H1 (cell line): ENCODE data around the gene ATP2A3. TPM values are rescaled to one million over a fixed set of nuclear protein-coding genes. Genes with fewer than 3 reads are reported as not detected.

Source experiments
- CTCF ChIA-PET: fragments of 300-600 bp; sonication (Branson Sonifier 250); formaldehyde crosslinking; loops from one replicate; lab custom pipeline; 2021; ENCODE audit not compliant: partially characterized antibody; lab: Charles Lee
- POLR2A ChIA-PET: fragments of 300-600 bp; sonication (Branson Sonifier 250); formaldehyde crosslinking; loops from one replicate; lab custom pipeline; 2021; ENCODE audit warnings: inconsistent platforms; ENCODE audit not compliant: partially characterized antibody; lab: Charles Lee
- DNase-seq, 2 experiments: peaks; one replicate each; pipeline versions ENCODE4 v3.0.0 to v3.0.0-alpha.2; 2010 to 2022; ENCODE audit warnings: low spot score in 2 of 2, low read depth in 1 of 2, mixed read lengths in 1 of 2
- FAIRE-seq: peaks from 2 replicates; lab custom pipeline; 2011; peaks lifted over from hg19 to GRCh38; lab: Jason Lieb, UNC
- H2AFZ ChIP-seq: 2 replicates; pipeline ENCODE4 v1.8.1; 2012; ENCODE audit warnings: low read length, inconsistent platforms
- H2AK5ac ChIP-seq: 2 replicates; pipeline ENCODE4 v1.6.1; 2013; ENCODE audit warnings: low read depth, low read length
- H2BK120ac ChIP-seq: replicated peaks from 2 replicates; pipeline ENCODE3; 2013; ENCODE audit warnings: low read depth, low read length, inconsistent platforms
- H2BK12ac ChIP-seq: 2 replicates; pipeline ENCODE4 v1.6.1; 2013; ENCODE audit warnings: low read depth, low read length
- H2BK15ac ChIP-seq: 2 replicates; pipeline ENCODE4 v1.6.1; 2013; ENCODE audit warnings: low read length
- H2BK20ac ChIP-seq: 2 replicates; pipeline ENCODE4 v1.6.1; 2013; ENCODE audit warnings: low read length
- H2BK5ac ChIP-seq: 2 replicates; pipeline ENCODE4 v1.6.1; 2013; ENCODE audit warnings: low read depth, low read length
- H3K14ac ChIP-seq: 2 replicates; pipeline ENCODE4 v1.6.1; 2013; ENCODE audit warnings: inconsistent platforms; ENCODE audit not compliant: insufficient read length
- H3K18ac ChIP-seq: 2 replicates; pipeline ENCODE4 v1.6.1; 2013; ENCODE audit warnings: low read length; ENCODE audit errors: extremely low read depth
- H3K23ac ChIP-seq: 2 replicates; pipeline ENCODE4 v1.6.1; 2013; ENCODE audit warnings: inconsistent platforms; ENCODE audit not compliant: insufficient read length
- H3K23me2 ChIP-seq: 2 replicates; pipeline ENCODE4 v1.6.1; 2013; ENCODE audit warnings: low read depth, low read length
- H3K27ac ChIP-seq: 2 replicates; pipeline ENCODE4 v1.6.1; 2011; ENCODE audit warnings: low read depth, low read length, inconsistent platforms
- H3K27me3 ChIP-seq, 4 experiments: replicated peaks in 1 of 4; 1 replicate in 1 of 4; 2 replicates in 3 of 4; pipeline versions ENCODE4 v1.6.1 to v1.8.1; 2011 to 2013; ENCODE audit warnings: low read length in 3 of 4, mild to moderate bottlenecking in 3 of 4, inconsistent platforms in 2 of 4, mixed read lengths in 2 of 4, moderate library complexity in 1 of 4; ENCODE audit not compliant: control insufficient read depth in 3 of 4, insufficient read depth in 3 of 4; ENCODE audit errors: extremely low read depth in 1 of 4
- H3K36me3 ChIP-seq, 4 experiments: 2 replicates each; pipeline versions ENCODE4 v1.6.1 to v1.8.1; 2011 to 2013; ENCODE audit warnings: mild to moderate bottlenecking in 4 of 4, low read length in 3 of 4, moderate library complexity in 2 of 4, control low read depth in 1 of 4, inconsistent platforms in 1 of 4; ENCODE audit not compliant: insufficient read depth in 4 of 4, control insufficient read depth in 2 of 4
- H3K4ac ChIP-seq: replicated peaks from 2 replicates; pipeline ENCODE3; 2013; ENCODE audit warnings: low read length, low read depth, mixed read lengths, inconsistent platforms; ENCODE audit not compliant: insufficient read length
- H3K4me1 ChIP-seq, 4 experiments: replicated peaks in 1 of 4; 1 replicate in 1 of 4; 2 replicates in 3 of 4; pipeline versions ENCODE4 v1.6.1 to v1.8.1; 2011 to 2013; ENCODE audit warnings: low read length in 3 of 4, inconsistent platforms in 2 of 4, mixed read lengths in 1 of 4; ENCODE audit not compliant: insufficient read depth in 4 of 4, control insufficient read depth in 3 of 4
- H3K4me2 ChIP-seq, 2 experiments: 2 replicates each; pipeline versions ENCODE4 v1.6.1 to v1.8.1; 2011 to 2013; ENCODE audit warnings: low read depth in 2 of 2, low read length in 2 of 2, control low read depth in 1 of 2, inconsistent platforms in 1 of 2, mild to moderate bottlenecking in 1 of 2; ENCODE audit not compliant: insufficient read depth in 1 of 2
- H3K4me3 ChIP-seq, 4 experiments: fragments of 200-600, 300-600 bp in 1 of 4; sonication (generic), shearing (Covaris generic), sonication (Bioruptor Twin) in 1 of 4; 2 replicates each; pipeline versions ENCODE4 v1.5.1 to v1.8.1; 2011 to 2016; ENCODE audit warnings: low read length in 4 of 4, low read depth in 3 of 4, control low read depth in 2 of 4, inconsistent platforms in 2 of 4, mild to moderate bottlenecking in 2 of 4, mixed read lengths in 1 of 4, moderate library complexity in 1 of 4; ENCODE audit not compliant: insufficient read depth in 2 of 4; ENCODE audit errors: extremely low read depth in 1 of 4
- H3K56ac ChIP-seq: replicated peaks from 2 replicates; pipeline ENCODE3; 2013; ENCODE audit warnings: low read depth, mild to moderate bottlenecking, mixed read lengths, low read length, inconsistent platforms; ENCODE audit not compliant: insufficient read length
- H3K79me1 ChIP-seq: 2 replicates; pipeline ENCODE4 v1.6.1; 2013; ENCODE audit warnings: low read depth, low read length, control low read depth
- H3K79me2 ChIP-seq, 2 experiments: 2 replicates each; pipeline versions ENCODE4 v1.6.1 to v1.8.1; 2012 to 2013; ENCODE audit warnings: low read length in 2 of 2, mild to moderate bottlenecking in 2 of 2, inconsistent platforms in 1 of 2; ENCODE audit not compliant: insufficient read depth in 2 of 2, control insufficient read depth in 1 of 2
- H3K9ac ChIP-seq, 4 experiments: replicated peaks in 1 of 4; 1 replicate in 1 of 4; 2 replicates in 3 of 4; pipeline versions ENCODE4 v1.6.1 to v1.8.1; 2011 to 2013; ENCODE audit warnings: low read depth in 3 of 4, low read length in 3 of 4, control low read depth in 2 of 4, mild to moderate bottlenecking in 2 of 4, moderate library complexity in 2 of 4, inconsistent platforms in 1 of 4; ENCODE audit errors: extremely low read depth in 1 of 4
- H3K9me3 ChIP-seq, 2 experiments: 2 replicates each; pipeline versions ENCODE4 v1.6.1 to v1.8.1; 2012 to 2013; ENCODE audit warnings: mild to moderate bottlenecking in 2 of 2, moderate library complexity in 2 of 2, control low read depth in 1 of 2, inconsistent platforms in 1 of 2, low read depth in 1 of 2, low read length in 1 of 2, mixed read lengths in 1 of 2; ENCODE audit not compliant: insufficient read depth in 2 of 2
- H4K20me1 ChIP-seq, 2 experiments: replicated peaks in 1 of 2; 2 replicates each; pipeline versions ENCODE3 to v1.8.1; 2011 to 2013; ENCODE audit warnings: inconsistent platforms in 2 of 2, low read length in 2 of 2, mild to moderate bottlenecking in 1 of 2; ENCODE audit not compliant: insufficient read depth in 2 of 2, control insufficient read depth in 1 of 2
- H4K5ac ChIP-seq: 2 replicates; pipeline ENCODE4 v1.6.1; 2013; ENCODE audit warnings: low read length, low read depth, mixed read lengths, inconsistent platforms; ENCODE audit not compliant: insufficient read length
- H4K8ac ChIP-seq: 2 replicates; pipeline ENCODE4 v1.8.0; 2013; ENCODE audit warnings: mild to moderate bottlenecking, moderate library complexity, low read length, inconsistent platforms; ENCODE audit not compliant: insufficient read depth; ENCODE audit errors: extremely low read depth
- H4K91ac ChIP-seq: replicated peaks from 2 replicates; pipeline ENCODE3; 2013; ENCODE audit warnings: low read length, mixed read lengths, inconsistent platforms; ENCODE audit not compliant: insufficient read length
- ASH2L ChIP-seq: fragments of 200-600, 300-600 bp; sonication (generic); IDR thresholded peaks from one replicate; pipeline ENCODE4 v1.7.1; 2017; ENCODE audit warnings: low read length
- ATF3 ChIP-seq: IDR thresholded peaks from 2 replicates; pipeline ENCODE4 v1.6.1; 2011; ENCODE audit warnings: low read depth, mild to moderate bottlenecking, low read length; ENCODE audit not compliant: insufficient read depth
- CTCF ChIP-seq, 3 experiments: IDR thresholded peaks; 1 replicate in 2 of 3; 2 replicates in 1 of 3; pipeline versions ENCODE4 v1.5.1 to v1.6.1; 2011; ENCODE audit warnings: low read length in 3 of 3, mild to moderate bottlenecking in 3 of 3, inconsistent platforms in 2 of 3, low read depth in 1 of 3, moderate library complexity in 1 of 3; ENCODE audit not compliant: insufficient read depth in 1 of 3; ENCODE audit errors: control extremely low read depth in 1 of 3
- KDM1A ChIP-seq: fragments of 200-600, 300-600 bp; sonication (generic); IDR thresholded peaks from 2 replicates; pipeline ENCODE4 v1.7.1; 2016; ENCODE audit warnings: mild to moderate bottlenecking, low read length, borderline replicate concordance
- NANOG ChIP-seq: IDR thresholded peaks from 2 replicates; pipeline ENCODE4 v1.6.1; 2011; ENCODE audit warnings: low read length, low read depth, mild to moderate bottlenecking, inconsistent platforms; ENCODE audit not compliant: insufficient read depth, poor library complexity, severe bottlenecking
- POLR2AphosphoS5 ChIP-seq: IDR thresholded peaks from 2 replicates; pipeline ENCODE4 v1.6.1; 2011; ENCODE audit warnings: low read depth, low read length
- RAD21 ChIP-seq, 2 experiments: IDR thresholded peaks in 1 of 2; conservative IDR thresholded peaks in 1 of 2; 2 replicates each; pipeline ENCODE4 v1.6.1; 2011; ENCODE audit warnings: low read depth in 2 of 2, low read length in 2 of 2, improper control_type of control experiment in 1 of 2, inconsistent platforms in 1 of 2, mild to moderate bottlenecking in 1 of 2, moderate library complexity in 1 of 2
- WGBS, 2 experiments: shearing (Covaris generic) in 1 of 2; methylation state at CpG; one replicate each; pipeline versions ENCODE4 v1.1.6 to v1.1.7; 2013 to 2015; ENCODE audit warnings: low lambda C conversion rate in 2 of 2, mixed read lengths in 2 of 2, inconsistent platforms in 1 of 2, low coverage in 1 of 2, missing lambda C conversion rate in 1 of 2; ENCODE audit not compliant: insufficient replicate concordance in 2 of 2, insufficient coverage in 1 of 2, insufficient read length in 1 of 2; ENCODE audit errors: extremely low coverage in 1 of 2, missing lambda C conversion rate in 1 of 2; 5-methylcytosine and 5-hydroxymethylcytosine counted together
- polyA plus RNA-seq, 7 experiments: library from polyadenylated mRNA; depleted of rRNA in 3 of 7; stranded (reverse) in 5 of 7; unstranded in 2 of 7; fragments of >200 nt in 5 of 7; fragments of 200-250 nt in 2 of 7; gene quantifications; 1 replicate in 5 of 7; 2 replicates in 1 of 7; 4 replicates in 1 of 7; pipeline versions ENCODE4 v1.2.1 to v1.2.3, GENCODE V29; 2011 to 2013; ENCODE audit warnings: missing spikeins in 2 of 7, mixed read lengths in 2 of 7
- total RNA-seq: library from RNA; stranded (reverse); fragmentation: NEBNext Ultra II Directional; extraction: Animal tissue kit (Norgen Biotek cat#: 25700); gene quantifications from 2 replicates; pipeline ENCODE4 v1.2.1, GENCODE V29; 2021

The ATP2A3 gene
- total and polyA plus RNA-seq, 2 of the 8 experiments (the other 6 are each of a cell fraction or from before 2014, with no cell fraction given) = 18.4 to 32.5 TPM

GRCh38 chr17:3913531-3914311 is 50.5 kb downstream of the ATP2A3 start:
- ChIA-PET CTCF (interaction anchor here (0.5 to 7.4 kb wide), 60 partner anchors 7 to 1545 kb away, joined by 3 to 96 read pairs (median 4); partner anchors contain the start of gene CAMKK1), POLR2A (interaction anchor here (1.4 kb wide), 1 partner anchor 23 kb away, joined by 3 read pairs; no protein-coding TSS in a partner anchor)
- 0 out of 2 replicates have a peak overlapping the region, but pooled peaks have one; percentile 72 for H2BK20ac ChIP-seq
- H3K9ac ChIP-seq = no peak overlapping the region
- no peak overlapping the region; the same call in 1 of the 2 replicates for H4K8ac ChIP-seq
- no peaks in the 10 kb centered on the region for H3K79me2 ChIP-seq
- no peak overlapping the region for H2BK120ac ChIP-seq
- H4K20me1 ChIP-seq = no peaks in the 10 kb centered on the region
- no peaks in the 10 kb centered on the region for H3K23me2 ChIP-seq
- peak overlapping the region; percentile 68; the same call in 1 of the 2 replicates for H2BK12ac ChIP-seq
- H2AFZ ChIP-seq = peak overlapping the region; percentile 74; the same call in 1 of the 2 replicates
- H2BK15ac ChIP-seq = no peak overlapping the region
- peak overlapping the region; percentile 25 for H4K91ac ChIP-seq
- H3K14ac ChIP-seq = no peak overlapping the region
- no peaks in the 10 kb centered on the region for H3K36me3 ChIP-seq
- FAIRE-seq (peak; percentile 28), DNase-seq (peak; percentile 58 to 95)
- peak overlapping the region in 1 of 2 experiments; percentile 11; a peak in 1 of 4 replicates for H3K4me2 ChIP-seq
- 46% methylated on average over 17 of the region's 17 CpGs; no CpG with 5 or more reads in 1 of the 2 experiments for WGBS, 2 experiments
- no peak overlapping the region for H2AK5ac ChIP-seq
- H3K4me1 ChIP-seq = peaks cover 0 to 1% (median 0%) of the 10 kb centered on the region in 4 experiments; a peak in 1 of 7 replicates
- H3K27ac ChIP-seq = no peak overlapping the region
- no peaks in the 10 kb centered on the region for H3K9me3 ChIP-seq
- H3K23ac ChIP-seq = no peak overlapping the region
- H2BK5ac ChIP-seq = peak overlapping the region; percentile 28; the same call in 1 of the 2 replicates
- H3K4me3 ChIP-seq = no peak overlapping the region
- no peak overlapping the region for H3K56ac ChIP-seq
- no peak overlapping the region for H3K18ac ChIP-seq
- no peaks in the 10 kb centered on the region for H3K79me1 ChIP-seq
- no peaks in the 10 kb centered on the region for H3K27me3 ChIP-seq
- peak overlapping the region; percentile 49 for H4K5ac ChIP-seq
- H3K4ac ChIP-seq = no peak overlapping the region
- TF ChIP-seq ATF3 (0 out of 2 replicates have a peak, but pooled peaks have one; percentile 13), CTCF (IDR thresholded peaks at IDR 0.05; ENCODE audit: control extremely low read depth in 1 of 3, insufficient read depth in 1 of 3, low read depth in 1 of 3, low read length in 3 of 3) (peak; percentile 97 to 99 (median 99)), KDM1A (peak; percentile 17; the same call in 1 of the 2 replicates), ASH2L (no peak), POLR2AphosphoS5 (no peak), NANOG (no peak), RAD21 (IDR thresholded peaks at IDR 0.05 in 1 of 2, conservative IDR thresholded peaks at IDR 0.05 in 1 of 2; ENCODE audit: low read depth in 2 of 2, low read length in 2 of 2) (peak; percentile 93 to 94)
